Fibroblast of the aortic adventitia (primary cell): ENCODE data around the gene SEC24C. TPM values are rescaled to one million over a fixed set of nuclear protein-coding genes. Genes with fewer than 3 reads are reported as not detected.
A peak's percentile ranks its signal among the peaks of the same experiment; 100 is the strongest.
"Not testable (repeated sequence)": the region's sequence is repeated elsewhere in the genome, so short reads cannot be mapped to it uniquely, and the experiment has no call there.

Experiments
- DNase-seq: peaks from one replicate; pipeline ENCODE4 v3.0.0-alpha.2; 2010; ENCODE audit warnings: low read depth
- H3K4me3 ChIP-seq: 2 replicates; pipeline ENCODE4 v1.5.1; 2011; ENCODE audit warnings: low read depth, mild to moderate bottlenecking, control low read depth, low read length, moderate library complexity
- total RNA-seq: library from RNA; depleted of rRNA; stranded (reverse); fragments of >200 nt; gene quantifications from 2 replicates; pipeline ENCODE4 v1.2.3, GENCODE V29; 2012; ENCODE audit warnings: low replicate concordance
- TF ChIP-seq, protein P1 (sequence below): IDR thresholded peaks from 2 replicates; pipeline ENCODE4 v1.5.1; 2011; ENCODE audit warnings: mild to moderate bottlenecking, low read length, control low read depth, inconsistent platforms; ENCODE audit not compliant: insufficient read depth

The SEC24C gene
- total RNA-seq, 1 donor = 45.2 TPM

DNA sequence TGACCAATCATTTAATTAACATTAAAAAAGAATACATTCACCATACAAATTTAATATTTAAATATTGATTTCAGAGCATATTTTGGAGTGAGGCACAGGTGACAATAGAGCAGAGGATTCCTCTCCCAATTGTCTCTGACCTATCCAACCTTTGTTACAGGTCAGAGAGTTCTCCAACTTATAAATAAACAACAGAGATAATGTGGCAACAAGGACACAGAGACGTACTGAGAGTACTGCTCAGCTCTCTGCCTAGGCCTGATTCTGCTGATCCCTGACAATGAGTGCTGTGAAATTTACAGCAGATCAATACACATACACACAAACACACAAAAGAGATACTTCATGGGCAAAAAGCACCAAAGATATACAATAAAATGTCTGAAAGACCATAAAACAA lies 27.9 kb upstream of the SEC24C start:
- DNase-seq = no peak
- no peak overlapping the region for H3K4me3 ChIP-seq
- TF ChIP-seq, protein P1, sequence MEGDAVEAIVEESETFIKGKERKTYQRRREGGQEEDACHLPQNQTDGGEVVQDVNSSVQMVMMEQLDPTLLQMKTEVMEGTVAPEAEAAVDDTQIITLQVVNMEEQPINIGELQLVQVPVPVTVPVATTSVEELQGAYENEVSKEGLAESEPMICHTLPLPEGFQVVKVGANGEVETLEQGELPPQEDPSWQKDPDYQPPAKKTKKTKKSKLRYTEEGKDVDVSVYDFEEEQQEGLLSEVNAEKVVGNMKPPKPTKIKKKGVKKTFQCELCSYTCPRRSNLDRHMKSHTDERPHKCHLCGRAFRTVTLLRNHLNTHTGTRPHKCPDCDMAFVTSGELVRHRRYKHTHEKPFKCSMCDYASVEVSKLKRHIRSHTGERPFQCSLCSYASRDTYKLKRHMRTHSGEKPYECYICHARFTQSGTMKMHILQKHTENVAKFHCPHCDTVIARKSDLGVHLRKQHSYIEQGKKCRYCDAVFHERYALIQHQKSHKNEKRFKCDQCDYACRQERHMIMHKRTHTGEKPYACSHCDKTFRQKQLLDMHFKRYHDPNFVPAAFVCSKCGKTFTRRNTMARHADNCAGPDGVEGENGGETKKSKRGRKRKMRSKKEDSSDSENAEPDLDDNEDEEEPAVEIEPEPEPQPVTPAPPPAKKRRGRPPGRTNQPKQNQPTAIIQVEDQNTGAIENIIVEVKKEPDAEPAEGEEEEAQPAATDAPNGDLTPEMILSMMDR = no peak

DNA sequence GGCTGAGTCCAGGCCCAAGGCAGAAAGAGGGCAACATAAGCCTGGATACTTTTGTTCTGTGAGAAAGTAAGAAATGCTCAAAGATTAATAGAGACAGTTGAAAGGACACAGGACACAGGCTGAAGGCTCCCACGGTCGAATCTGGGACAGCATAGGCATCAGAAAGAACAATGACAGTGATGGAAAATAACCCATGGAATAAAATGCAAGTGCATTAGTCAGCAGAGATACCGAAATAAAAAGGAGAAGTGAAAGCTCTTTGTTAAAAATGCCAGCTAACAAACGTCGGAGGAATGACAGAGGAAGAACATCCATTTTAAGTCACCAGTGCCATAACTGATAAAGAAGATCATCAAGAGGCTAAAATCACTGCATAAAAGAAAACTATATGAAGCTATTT lies 26.6 kb upstream of the SEC24C start:
- DNase-seq = no peak
- H3K4me3 ChIP-seq = no peak overlapping the region
- TF ChIP-seq, protein P1 = no peak

DNA sequence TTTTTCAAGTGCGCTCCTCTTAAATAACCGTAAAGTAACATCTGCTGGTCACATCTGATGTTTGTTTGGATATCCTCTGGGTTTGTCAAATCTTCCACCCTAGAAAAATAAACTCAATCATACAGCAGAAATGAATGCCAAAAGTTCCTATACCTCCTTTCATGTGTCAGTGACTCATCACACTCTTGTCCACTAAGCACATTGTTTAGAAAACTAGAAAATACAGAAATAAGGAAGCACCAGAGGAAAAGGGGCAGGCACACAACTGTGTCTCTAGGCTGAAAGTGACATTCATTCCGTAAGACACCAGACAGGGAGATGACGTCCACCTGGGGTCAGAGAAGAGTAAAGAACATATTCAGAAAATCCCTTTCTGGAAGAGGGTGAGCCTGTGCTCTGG lies 23.6 kb upstream of the SEC24C start:
- not testable (repeated sequence) for DNase-seq, H3K4me3 ChIP-seq

DNA sequence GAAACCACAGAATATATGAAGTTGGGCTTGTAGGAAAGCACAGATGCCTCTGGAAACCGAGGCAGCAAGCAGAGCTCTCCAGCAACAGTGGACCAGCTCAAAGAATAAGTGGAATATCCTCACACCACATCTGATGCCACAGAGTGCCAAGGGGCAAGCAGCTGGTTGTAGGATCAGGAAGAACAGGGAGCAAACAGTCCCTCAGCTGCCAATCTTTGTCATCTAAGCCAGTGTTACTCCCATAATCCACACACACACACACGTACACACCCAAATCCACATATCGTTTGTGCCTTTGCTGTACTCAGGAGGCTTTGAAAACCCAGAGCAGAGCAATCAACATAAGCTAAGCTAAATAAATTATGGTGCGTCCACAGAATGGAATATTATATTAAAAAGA lies 20.7 kb upstream of the SEC24C start:
- DNase-seq = no peak
- H3K4me3 ChIP-seq = no peak overlapping the region
- TF ChIP-seq, protein P1 = no peak

DNA sequence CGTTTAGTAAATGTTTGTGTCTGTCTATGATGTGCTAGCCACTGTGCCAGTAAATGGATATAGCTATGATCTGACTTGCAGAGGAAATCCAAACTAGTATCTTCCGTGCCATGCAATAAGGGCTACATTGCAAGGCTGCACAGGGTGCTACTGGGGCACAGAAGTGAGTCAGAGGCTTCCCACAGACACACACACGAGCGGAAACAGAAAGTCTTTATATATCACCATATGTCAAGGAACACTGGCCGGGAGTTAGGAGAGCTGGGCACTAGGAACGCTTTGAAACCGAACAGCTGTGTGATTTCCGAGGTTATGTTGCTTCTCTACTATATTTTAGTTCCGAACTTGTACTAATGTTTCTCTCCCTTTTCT lies 14.4 kb upstream of the SEC24C start:
- H3K4me3 ChIP-seq = peak overlapping the region; percentile 96
- peak; percentile 52 for DNase-seq

DNA sequence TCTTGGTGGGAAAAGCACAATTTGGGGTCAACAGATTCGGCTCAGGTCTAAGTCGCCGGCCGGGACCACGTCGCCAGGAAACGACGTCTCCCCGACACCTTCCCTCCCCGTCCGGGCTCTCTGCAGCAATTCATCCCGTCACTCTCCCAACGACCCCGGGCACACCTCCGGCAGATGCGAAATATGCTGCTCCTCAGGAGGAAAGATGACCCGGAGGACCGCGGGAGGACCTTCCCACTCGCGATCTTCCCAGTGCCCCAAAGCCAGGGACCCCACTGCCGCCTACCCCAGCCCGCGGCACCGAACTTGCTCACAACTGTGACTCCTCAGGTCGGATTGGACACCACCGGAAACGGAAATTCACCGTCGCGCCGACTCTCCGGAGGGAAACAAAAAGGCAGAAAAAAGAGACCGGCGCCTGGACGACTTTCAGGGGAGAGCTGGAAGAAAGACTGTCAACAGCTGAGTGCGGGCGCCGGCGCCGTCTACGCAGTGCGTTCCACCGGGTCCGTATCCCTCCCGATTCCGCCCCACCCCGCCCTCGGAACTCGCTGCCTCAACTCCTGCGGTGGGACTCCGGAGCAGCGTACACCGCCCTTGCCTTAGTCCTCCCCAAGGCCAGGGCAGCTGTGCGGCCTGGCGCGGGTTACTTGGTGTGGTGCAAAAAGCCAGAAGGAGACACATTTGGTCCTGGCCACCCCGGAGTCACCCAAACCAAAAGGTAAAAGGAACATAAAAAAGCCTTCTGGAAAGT lies 13.8 kb upstream of the SEC24C start:
- DNase-seq = peak; percentile 91
- TF ChIP-seq, protein P1 = no peak

DNA sequence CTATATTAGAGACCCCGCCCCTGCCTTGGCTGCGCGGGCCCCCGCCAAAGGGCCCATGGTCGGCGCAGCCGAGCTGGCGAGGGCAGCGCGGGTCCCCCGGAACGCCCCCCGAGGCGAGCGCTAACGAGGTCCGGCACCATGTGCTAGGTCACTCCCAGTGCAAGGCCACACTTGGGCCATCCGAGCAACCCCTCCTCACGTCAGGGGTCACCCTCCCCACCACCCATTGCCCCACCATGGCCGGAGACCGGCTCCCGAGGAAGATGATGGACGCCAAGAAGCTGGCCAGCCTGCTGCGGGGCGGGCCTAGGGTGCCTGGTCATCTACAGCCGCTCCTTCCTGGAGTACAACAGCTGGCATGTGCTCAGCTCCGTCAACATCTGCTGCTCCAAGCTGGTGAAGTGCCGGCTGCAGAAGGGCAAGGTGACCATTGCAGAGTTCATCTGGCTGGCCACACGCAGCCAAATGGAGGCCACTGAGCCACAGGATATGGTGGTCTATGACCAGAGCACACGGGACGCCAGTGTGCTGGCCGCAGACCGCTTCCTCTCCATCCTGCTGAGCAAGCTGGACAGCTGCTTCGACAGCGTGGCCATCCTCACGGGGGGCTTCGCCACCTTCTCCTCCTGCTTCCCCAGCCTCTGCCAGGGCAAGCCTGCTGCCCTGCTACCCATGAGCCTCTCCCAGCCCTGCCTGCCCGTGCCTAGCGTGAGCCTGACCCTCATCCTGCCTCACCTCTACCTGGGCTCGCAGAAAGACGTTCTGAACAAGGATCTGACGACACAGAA lies 12.4 kb upstream of the SEC24C start:
- no peak for DNase-seq
- TF ChIP-seq, protein P1 = no peak
- peak overlapping the region; percentile 38 for H3K4me3 ChIP-seq

More for the DNA sequence above, 13.8 kb upstream of the SEC24C start:
- H3K4me3 ChIP-seq = peak overlapping the region; percentile 96
